Measurements from ENCODE around the gene DNAJC24. TPM values are rescaled to one million over a fixed set of nuclear protein-coding genes. Genes with fewer than 3 reads are reported as not detected.

DNAJC24 gene
- total RNA-seq, 1 experiment from 2014 or later, result 50.4 TPM

DNA sequence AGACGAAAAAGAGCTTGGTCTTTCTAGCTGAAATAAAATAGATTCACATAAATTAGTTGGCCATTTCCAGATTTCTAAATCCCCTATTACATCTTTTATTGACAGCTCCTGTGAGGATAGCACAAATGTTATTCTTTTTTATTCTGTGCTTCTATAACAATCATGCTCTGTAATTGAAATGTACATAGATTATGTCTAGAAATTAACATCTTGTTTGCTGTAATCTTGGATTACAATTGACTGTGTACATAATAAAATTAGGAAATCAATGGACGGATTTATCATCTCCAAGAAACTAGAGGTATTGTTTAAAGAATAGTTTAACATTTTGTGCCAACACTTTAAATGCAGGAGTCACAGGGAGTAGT, 108.5 kb downstream of the DNAJC24 start:
- no TSS peak for BruUV-seq (replicated peaks)
- no peak for DNase-seq (ENCODE audit: low spot score)
- TF ChIP-seq, protein P1, sequence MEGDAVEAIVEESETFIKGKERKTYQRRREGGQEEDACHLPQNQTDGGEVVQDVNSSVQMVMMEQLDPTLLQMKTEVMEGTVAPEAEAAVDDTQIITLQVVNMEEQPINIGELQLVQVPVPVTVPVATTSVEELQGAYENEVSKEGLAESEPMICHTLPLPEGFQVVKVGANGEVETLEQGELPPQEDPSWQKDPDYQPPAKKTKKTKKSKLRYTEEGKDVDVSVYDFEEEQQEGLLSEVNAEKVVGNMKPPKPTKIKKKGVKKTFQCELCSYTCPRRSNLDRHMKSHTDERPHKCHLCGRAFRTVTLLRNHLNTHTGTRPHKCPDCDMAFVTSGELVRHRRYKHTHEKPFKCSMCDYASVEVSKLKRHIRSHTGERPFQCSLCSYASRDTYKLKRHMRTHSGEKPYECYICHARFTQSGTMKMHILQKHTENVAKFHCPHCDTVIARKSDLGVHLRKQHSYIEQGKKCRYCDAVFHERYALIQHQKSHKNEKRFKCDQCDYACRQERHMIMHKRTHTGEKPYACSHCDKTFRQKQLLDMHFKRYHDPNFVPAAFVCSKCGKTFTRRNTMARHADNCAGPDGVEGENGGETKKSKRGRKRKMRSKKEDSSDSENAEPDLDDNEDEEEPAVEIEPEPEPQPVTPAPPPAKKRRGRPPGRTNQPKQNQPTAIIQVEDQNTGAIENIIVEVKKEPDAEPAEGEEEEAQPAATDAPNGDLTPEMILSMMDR (conservative IDR thresholded peaks at IDR 0.05; ENCODE audit: low read depth, low read length), result no peak
- no peak for TF ChIP-seq EZH2 (IDR thresholded peaks at IDR 0.05; ENCODE audit: borderline replicate concordance, low read depth, low read length, poor library complexity, severe bottlenecking)
- ChIA-PET POLR2A (ENCODE audit: low non-redundant PET) (no interaction called here), CTCF (no interaction called here)
- Histone ChIP-seq H3K4me3 (ENCODE audit: low read depth, low read length, poor library complexity, severe bottlenecking) (no peak overlapping the region), H3K27ac (ENCODE audit: low read depth, low read length, poor library complexity, severe bottlenecking) (no peak overlapping the region), H3K4me1 (ENCODE audit: insufficient read depth, low read length, poor library complexity, severe bottlenecking) (peaks cover 21% of the 10 kb centered on the region), H3K9me3 (ENCODE audit: low read depth, low read length, poor library complexity, severe bottlenecking) (no peaks in the 10 kb centered on the region), H3K36me3 (ENCODE audit: insufficient read depth, low read length, poor library complexity, severe bottlenecking) (no peaks in the 10 kb centered on the region), H3K27me3 (replicated peaks; ENCODE audit: insufficient read depth, low read depth, low read length, poor library complexity) (no peaks in the 10 kb centered on the region)
- intact Hi-C loops (cut with micrococcal nuclease; ENCODE audit: unreplicated experiment), result loop anchor here (10.0 kb wide), 1 partner anchor 373 kb away; no protein-coding TSS in a partner anchor

- H3K27me3 ChIP-seq (replicated peaks; ENCODE audit: insufficient read depth, low read depth, low read length, poor library complexity), result no peaks in the 10 kb centered on the region
- no peak overlapping the region for H3K4me3 ChIP-seq (ENCODE audit: low read depth, low read length, poor library complexity, severe bottlenecking)
- CTCF ChIA-PET, result no interaction called here
- POLR2A ChIA-PET (ENCODE audit: low non-redundant PET), result no interaction called here
- TF ChIP-seq, protein P1 (conservative IDR thresholded peaks at IDR 0.05; ENCODE audit: low read depth, low read length), result no peak
- no peak for TF ChIP-seq EZH2 (IDR thresholded peaks at IDR 0.05; ENCODE audit: borderline replicate concordance, low read depth, low read length, poor library complexity, severe bottlenecking)
- no peak for DNase-seq (ENCODE audit: low spot score)
- BruUV-seq (replicated peaks), result no TSS peak
- H3K4me1 ChIP-seq (ENCODE audit: insufficient read depth, low read length, poor library complexity, severe bottlenecking), result peaks cover 21% of the 10 kb centered on the region
- H3K27ac ChIP-seq (ENCODE audit: low read depth, low read length, poor library complexity, severe bottlenecking), result no peak overlapping the region
- no peaks in the 10 kb centered on the region for H3K9me3 ChIP-seq (ENCODE audit: low read depth, low read length, poor library complexity, severe bottlenecking)
- H3K36me3 ChIP-seq (ENCODE audit: insufficient read depth, low read length, poor library complexity, severe bottlenecking), result no peaks in the 10 kb centered on the region
- intact Hi-C loops (cut with micrococcal nuclease; ENCODE audit: unreplicated experiment), result loop anchor here (10.0 kb wide), 1 partner anchor 374 kb away; no protein-coding TSS in a partner anchor
Measured at GRCh38 chr11:31479066-31479465, 109.4 kb downstream of the DNAJC24 start.

GRCh38 chr11:31480930-31481329, 111.3 kb downstream of the DNAJC24 start:
- no peak overlapping the region for H3K4me3 ChIP-seq (ENCODE audit: low read depth, low read length, poor library complexity, severe bottlenecking)
- no peaks in the 10 kb centered on the region for H3K9me3 ChIP-seq (ENCODE audit: low read depth, low read length, poor library complexity, severe bottlenecking)
- CTCF ChIA-PET, result no interaction called here
- TF ChIP-seq, protein P1 (conservative IDR thresholded peaks at IDR 0.05; ENCODE audit: low read depth, low read length), result no peak
- no peak for TF ChIP-seq EZH2 (IDR thresholded peaks at IDR 0.05; ENCODE audit: borderline replicate concordance, low read depth, low read length, poor library complexity, severe bottlenecking)
- intact Hi-C loops (cut with micrococcal nuclease; ENCODE audit: unreplicated experiment), result loop anchor here (10.0 kb wide), 2 partner anchors 246 to 814 kb away; no protein-coding TSS in a partner anchor
- no peaks in the 10 kb centered on the region for H3K27me3 ChIP-seq (replicated peaks; ENCODE audit: insufficient read depth, low read depth, low read length, poor library complexity)
- H3K36me3 ChIP-seq (ENCODE audit: insufficient read depth, low read length, poor library complexity, severe bottlenecking), result no peaks in the 10 kb centered on the region
- H3K4me1 ChIP-seq (ENCODE audit: insufficient read depth, low read length, poor library complexity, severe bottlenecking), result peaks cover 27% of the 10 kb centered on the region
- BruUV-seq (replicated peaks), result no TSS peak
- POLR2A ChIA-PET (ENCODE audit: low non-redundant PET), result no interaction called here
- H3K27ac ChIP-seq (ENCODE audit: low read depth, low read length, poor library complexity, severe bottlenecking), result no peak overlapping the region
- peak; percentile 37 for DNase-seq (ENCODE audit: low spot score)

Other genes starting within 250 kb of the DNAJC24 start
- gene DCDC1, start 121 bp upstream of the DNAJC24 start, total RNA-seq (2021), result 0.58 and 1.0 TPM in 2 replicates
- gene IMMP1L, start 139.8 kb downstream of the DNAJC24 start, total RNA-seq (2021), result 88.3 and 97.3 TPM in 2 replicates
- gene ELP4, start 139.9 kb downstream of the DNAJC24 start, total RNA-seq (2021), result 49.4 and 49.7 TPM in 2 replicates